ENCODE results near the gene TMEM63A. TPM values are rescaled to one million over a fixed set of nuclear protein-coding genes. Genes with fewer than 3 reads are reported as not detected.

TMEM63A gene
- total and polyA plus RNA-seq, 2 experiments from 2014 or later: 19.3 to 37.0 TPM

DNA sequence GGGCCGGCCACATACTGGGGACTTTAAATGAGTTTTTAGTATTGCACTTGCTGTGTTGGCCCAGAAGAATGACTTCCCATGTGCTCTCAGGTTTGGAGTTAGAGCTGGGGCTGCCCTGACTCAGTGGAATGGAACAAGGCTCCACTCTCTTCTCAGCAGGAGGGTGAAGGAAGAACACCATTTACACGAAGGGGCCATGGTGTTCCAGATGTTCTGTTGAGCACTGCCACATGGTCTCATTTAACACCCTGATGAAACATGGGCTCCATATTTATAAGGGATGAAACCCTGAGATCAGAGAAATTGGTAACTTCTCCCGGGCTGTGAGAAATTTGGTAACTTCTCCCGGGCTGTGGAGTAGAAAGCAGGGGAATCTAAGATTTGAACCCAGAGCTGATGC lies 36.1 kb upstream of the TMEM63A start:
- H3K9me3 ChIP-seq (ENCODE audit: low read depth): no peaks in the 10 kb centered on the region
- no peak overlapping the region for H3K4me3 ChIP-seq
- peaks cover 23% of the 10 kb centered on the region for H3K36me3 ChIP-seq
- H3K27me3 ChIP-seq: no peaks in the 10 kb centered on the region
- H3K4me1 ChIP-seq (ENCODE audit: low read depth): no peaks in the 10 kb centered on the region
- DNase-seq (ENCODE audit: low read depth in 1 of 2, low spot score in 1 of 2): no peak
- no peak overlapping the region for H3K27ac ChIP-seq
- TF ChIP-seq CTCF (IDR thresholded peaks at IDR 0.05; ENCODE audit: low read depth, low read length): no peak

- DNase-seq (ENCODE audit: low read depth in 1 of 2, low spot score in 1 of 2): no peak
- Histone ChIP-seq H3K27ac (no peak overlapping the region), H3K4me1 (ENCODE audit: low read depth) (no peaks in the 10 kb centered on the region), H3K9me3 (ENCODE audit: low read depth) (no peaks in the 10 kb centered on the region), H3K4me3 (no peak overlapping the region), H3K27me3 (no peaks in the 10 kb centered on the region), H3K36me3 (peaks cover 23% of the 10 kb centered on the region)
- no peak for TF ChIP-seq CTCF (IDR thresholded peaks at IDR 0.05; ENCODE audit: low read depth, low read length)
Measured at GRCh38 chr1:225917536-225917935, 35.4 kb upstream of the TMEM63A start.

- no peaks in the 10 kb centered on the region for H3K4me1 ChIP-seq (ENCODE audit: low read depth)
- H3K27ac ChIP-seq: no peak overlapping the region
- H3K27me3 ChIP-seq: no peaks in the 10 kb centered on the region
- no peaks in the 10 kb centered on the region for H3K9me3 ChIP-seq (ENCODE audit: low read depth)
- H3K36me3 ChIP-seq: peaks cover 23% of the 10 kb centered on the region
- TF ChIP-seq CTCF (IDR thresholded peaks at IDR 0.05; ENCODE audit: low read depth, low read length): no peak
- DNase-seq (ENCODE audit: low read depth in 1 of 2, low spot score in 1 of 2): no peak
- no peak overlapping the region for H3K4me3 ChIP-seq
Measured at GRCh38 chr1:225917101-225917500, 34.9 kb upstream of the TMEM63A start.

GRCh38 chr1:225915538-225915991 lies 33.4 kb upstream of the TMEM63A start:
- TF ChIP-seq CTCF (IDR thresholded peaks at IDR 0.05; ENCODE audit: low read depth, low read length): no peak
- Histone ChIP-seq H3K4me1 (ENCODE audit: low read depth) (no peaks in the 10 kb centered on the region), H3K27ac (no peak overlapping the region), H3K9me3 (ENCODE audit: low read depth) (no peaks in the 10 kb centered on the region), H3K27me3 (no peaks in the 10 kb centered on the region), H3K36me3 (peaks cover 9% of the 10 kb centered on the region), H3K4me3 (no peak overlapping the region)
- DNase-seq (ENCODE audit: low read depth in 1 of 2, low spot score in 1 of 2): no peak

- H3K9me3 ChIP-seq (ENCODE audit: low read depth): no peaks in the 10 kb centered on the region
- H3K27ac ChIP-seq: no peak overlapping the region
- peaks cover 8% of the 10 kb centered on the region for H3K36me3 ChIP-seq
- DNase-seq (ENCODE audit: low read depth in 1 of 2, low spot score in 1 of 2): no peak
- H3K4me1 ChIP-seq (ENCODE audit: low read depth): no peaks in the 10 kb centered on the region
- H3K4me3 ChIP-seq: no peak overlapping the region
- TF ChIP-seq CTCF (IDR thresholded peaks at IDR 0.05; ENCODE audit: low read depth, low read length): no peak
- no peaks in the 10 kb centered on the region for H3K27me3 ChIP-seq
Measured at GRCh38 chr1:225914947-225915346, 32.8 kb upstream of the TMEM63A start.

DNA sequence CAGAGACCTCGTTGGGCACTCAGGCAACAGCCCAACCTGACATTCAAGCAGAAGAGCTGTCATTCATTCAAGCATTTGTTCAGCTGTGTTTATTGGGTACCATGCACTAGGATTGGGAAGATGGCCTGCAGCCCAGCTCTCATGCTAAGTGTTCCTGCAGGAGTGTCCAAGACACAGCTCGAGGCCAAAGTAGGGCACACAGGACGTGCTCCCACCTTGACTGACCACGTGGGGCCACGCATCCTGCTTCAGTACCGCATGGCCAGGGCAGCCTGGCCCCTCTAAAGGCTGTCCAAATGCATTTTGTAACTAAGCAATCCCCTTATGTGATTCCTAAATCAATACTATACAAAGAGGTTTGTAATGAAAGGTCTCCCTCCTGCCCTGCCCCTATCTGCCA lies 32.2 kb upstream of the TMEM63A start:
- no peaks in the 10 kb centered on the region for H3K4me1 ChIP-seq (ENCODE audit: low read depth)
- TF ChIP-seq CTCF (IDR thresholded peaks at IDR 0.05; ENCODE audit: low read depth, low read length): no peak
- DNase-seq (ENCODE audit: low read depth in 1 of 2, low spot score in 1 of 2): no peak
- H3K27ac ChIP-seq: no peak overlapping the region
- no peaks in the 10 kb centered on the region for H3K27me3 ChIP-seq
- no peaks in the 10 kb centered on the region for H3K9me3 ChIP-seq (ENCODE audit: low read depth)
- peaks cover 5% of the 10 kb centered on the region for H3K36me3 ChIP-seq
- no peak overlapping the region for H3K4me3 ChIP-seq

Data from cardiac muscle cell (in vitro differentiated cells and primary cell).